Adrenal gland (tissue), 12 donors: Measurements from ENCODE around the gene CCAR1. TPM values are rescaled to one million over a fixed set of nuclear protein-coding genes. Genes with fewer than 3 reads are reported as not detected.
"Not testable (repeated sequence)": the region's sequence is repeated elsewhere in the genome, so short reads cannot be mapped to it uniquely, and the experiment has no call there.

ENCODE experiments used
- DNase-seq, 7 donors: peaks; one replicate each; pipeline ENCODE4 v3.0.0-alpha.2; 2019 to 2020
- H3K27ac ChIP-seq, 5 donors: fragments of 200-600 bp; sonication (generic) in 4 of 5; 1 replicate in 3 of 5; 2 replicates in 2 of 5; pipeline versions ENCODE4 v1.5.1 to v1.8.0; 2016 to 2020; ENCODE audit warnings: mild to moderate bottlenecking in 1 of 5
- H3K27me3 ChIP-seq: fragments of 200-600 bp; 2 replicates; pipeline ENCODE4 v1.8.0; 2021
- H3K36me3 ChIP-seq, 2 donors: fragments of 200-600 bp; replicated peaks in 1 of 2; 1 replicate in 1 of 2; 2 replicates in 1 of 2; pipeline versions ENCODE4 v1.5.1 to v1.8.0; 2018 to 2022
- H3K4me1 ChIP-seq, 2 donors: fragments of 200-600 bp; replicated peaks in 1 of 2; 1 replicate in 1 of 2; 2 replicates in 1 of 2; pipeline versions ENCODE4 v1.5.1 to v1.8.0; 2018 to 2021
- H3K4me3 ChIP-seq, 4 donors: fragments of 200-600 bp; sonication (generic) in 3 of 4; one replicate each; pipeline ENCODE4 v1.5.1; 2016 to 2018
- H3K9me3 ChIP-seq, 3 donors: fragments of 200-600 bp; sonication (generic) in 1 of 3; replicated peaks in 1 of 3; 1 replicate in 2 of 3; 2 replicates in 1 of 3; pipeline versions ENCODE4 v1.5.1 to v1.8.0; 2016 to 2021
- POLR2A ChIP-seq, 2 donors: fragments of 450-650 bp; IDR thresholded peaks; one replicate each; pipeline ENCODE4 v1.6.1; 2017; ENCODE audit warnings: antibody characterized with exemption in 2 of 2, mild to moderate bottlenecking in 2 of 2, moderate library complexity in 1 of 2
- WGBS, 4 donors: extraction: QIAGEN DNeasy Blood & Tissue Kit in 2 of 4; methylation state at CpG; one replicate each; pipeline versions ENCODE4 v1.1.5 to v1.1.7; 2013 to 2017; 5-methylcytosine and 5-hydroxymethylcytosine counted together
- intact Hi-C, 2 donors: fragments of 100-400 bp; cut with DNase I; formaldehyde crosslinking; loops; one replicate each; pipeline versions ENCODE4 v1.14.1 to v1.15.0; 2022 to 2023
- polyA plus RNA-seq, 3 donors: library from polyadenylated mRNA; stranded (reverse); fragments of 200-250 nt in 2 of 3; fragments of 350-450 nt in 1 of 3; fragmentation: Illumina TruSeq in 1 of 3; extraction: RNeasy Lipid Tissue Mini Kit (QIAGEN cat#74804) in 1 of 3; gene quantifications; one replicate each; pipeline ENCODE4 v1.2.3, GENCODE V29; 2013 to 2014
- total RNA-seq, 9 donors: library from RNA; depleted of rRNA in 4 of 9; stranded (reverse); fragments of >200 nt in 4 of 9; fragments of 120-200 nt in 1 of 9; fragmentation: NEBNext Ultra II Directional in 1 of 9; extraction: Animal tissue kit (Norgen Biotek cat#: 25700) in 1 of 9; gene quantifications; one replicate each; pipeline versions ENCODE4 v1.1.0 to v1.2.4, GENCODE V29; 2013 to 2023
- TF ChIP-seq, protein P1 (sequence below), 6 experiments: fragments of 450-650 bp in 4 of 6; fragments of 200-600 bp in 2 of 6; sonication (generic) in 1 of 6; IDR thresholded peaks; 1 replicate in 5 of 6; 2 replicates in 1 of 6; pipeline versions ENCODE4 v1.5.1 to v1.8.0; 2016 to 2021; ENCODE audit warnings: antibody characterized with exemption in 6 of 6, mild to moderate bottlenecking in 2 of 6, moderate library complexity in 1 of 6
- donor health status: healthy with polysubstance abuse.
- donor health status: Bipolar disorder and iron deficiency.
- donor health status: DM: yes; HTN: yes; CAD: no.
- donor health status: DM: no; HTN: no; CAD: no.
- donor health status: DM: no; HTN: no; CAD: no.
- donor health status: DM: yes; HTN: yes; CAD: no.

The CCAR1 gene
- total and polyA plus RNA-seq, 12 donors, result 26.0 to 102 (median 60.6) TPM

DNA sequence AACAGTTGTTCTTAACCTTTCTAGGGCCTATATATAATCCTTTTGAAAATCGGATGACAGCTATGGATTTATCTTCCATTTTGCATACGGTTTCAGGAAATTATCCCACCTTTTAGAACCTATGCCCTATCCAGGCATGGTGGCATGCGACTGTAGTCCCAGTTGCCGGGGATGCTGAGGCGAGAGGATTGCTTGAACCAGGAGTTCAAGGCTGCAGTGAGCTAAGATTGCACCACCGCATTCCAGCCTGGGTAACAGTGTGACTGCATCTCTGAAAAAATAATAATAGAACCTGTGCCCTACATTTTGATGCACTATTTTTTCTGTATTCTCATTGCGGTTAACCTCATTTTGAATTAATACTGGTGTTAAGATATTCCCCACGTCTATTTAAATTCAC lies 11.6 kb downstream of the CCAR1 start:
- TF ChIP-seq POLR2A (IDR thresholded peaks at IDR 0.05), result no peak
- TF ChIP-seq, protein P1, sequence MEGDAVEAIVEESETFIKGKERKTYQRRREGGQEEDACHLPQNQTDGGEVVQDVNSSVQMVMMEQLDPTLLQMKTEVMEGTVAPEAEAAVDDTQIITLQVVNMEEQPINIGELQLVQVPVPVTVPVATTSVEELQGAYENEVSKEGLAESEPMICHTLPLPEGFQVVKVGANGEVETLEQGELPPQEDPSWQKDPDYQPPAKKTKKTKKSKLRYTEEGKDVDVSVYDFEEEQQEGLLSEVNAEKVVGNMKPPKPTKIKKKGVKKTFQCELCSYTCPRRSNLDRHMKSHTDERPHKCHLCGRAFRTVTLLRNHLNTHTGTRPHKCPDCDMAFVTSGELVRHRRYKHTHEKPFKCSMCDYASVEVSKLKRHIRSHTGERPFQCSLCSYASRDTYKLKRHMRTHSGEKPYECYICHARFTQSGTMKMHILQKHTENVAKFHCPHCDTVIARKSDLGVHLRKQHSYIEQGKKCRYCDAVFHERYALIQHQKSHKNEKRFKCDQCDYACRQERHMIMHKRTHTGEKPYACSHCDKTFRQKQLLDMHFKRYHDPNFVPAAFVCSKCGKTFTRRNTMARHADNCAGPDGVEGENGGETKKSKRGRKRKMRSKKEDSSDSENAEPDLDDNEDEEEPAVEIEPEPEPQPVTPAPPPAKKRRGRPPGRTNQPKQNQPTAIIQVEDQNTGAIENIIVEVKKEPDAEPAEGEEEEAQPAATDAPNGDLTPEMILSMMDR (IDR thresholded peaks at IDR 0.05), result no peak
- Histone ChIP-seq H3K9me3 (no peaks in the 10 kb centered on the region), H3K27ac (no peak overlapping the region), H3K36me3 (peaks cover 0 to 72% of the 10 kb centered on the region in 2 donors), H3K4me1 (no peaks in the 10 kb centered on the region), H3K4me3 (no peak overlapping the region), H3K27me3 (no peaks in the 10 kb centered on the region)
- peak in 4 of 7 donors; percentile 40 to 58 (median 54) for DNase-seq
- intact Hi-C loops, result no loop called here
- WGBS, 4 donors, result 64 to 82% (median 71%) methylated on average over 8 of the region's 8 CpGs

GRCh38 chr10:68734349-68734748 lies 13.3 kb downstream of the CCAR1 start:
- no peak for TF ChIP-seq POLR2A (IDR thresholded peaks at IDR 0.05)
- TF ChIP-seq, protein P1 (IDR thresholded peaks at IDR 0.05), result no peak
- DNase-seq, result no peak
- H3K27me3 ChIP-seq, result no peaks in the 10 kb centered on the region
- no peaks in the 10 kb centered on the region for H3K9me3 ChIP-seq
- H3K4me1 ChIP-seq, result no peaks in the 10 kb centered on the region
- 90 to 95% (median 92%) methylated on average over 7 of the region's 7 CpGs for WGBS, 4 donors
- peaks cover 0 to 76% of the 10 kb centered on the region in 2 donors for H3K36me3 ChIP-seq
- no peak overlapping the region for H3K4me3 ChIP-seq
- H3K27ac ChIP-seq, result no peak overlapping the region
- intact Hi-C loops, result no loop called here

GRCh38 chr10:68735119-68735518 lies 14.1 kb downstream of the CCAR1 start:
- H3K4me3 ChIP-seq, result no peak overlapping the region
- DNase-seq, result no peak
- H3K9me3 ChIP-seq, result no peaks in the 10 kb centered on the region
- TF ChIP-seq, protein P1 (IDR thresholded peaks at IDR 0.05), result no peak
- no peak for TF ChIP-seq POLR2A (IDR thresholded peaks at IDR 0.05)
- no peak overlapping the region for H3K27ac ChIP-seq
- H3K36me3 ChIP-seq, result peaks cover 0 to 78% of the 10 kb centered on the region in 2 donors
- no peaks in the 10 kb centered on the region for H3K4me1 ChIP-seq
- 72 to 80% (median 78%) methylated on average over 6 of the region's 6 CpGs for whole genome bisulfite sequencing, 4 donors
- intact Hi-C loops, result no loop called here
- H3K27me3 ChIP-seq, result no peaks in the 10 kb centered on the region

DNA sequence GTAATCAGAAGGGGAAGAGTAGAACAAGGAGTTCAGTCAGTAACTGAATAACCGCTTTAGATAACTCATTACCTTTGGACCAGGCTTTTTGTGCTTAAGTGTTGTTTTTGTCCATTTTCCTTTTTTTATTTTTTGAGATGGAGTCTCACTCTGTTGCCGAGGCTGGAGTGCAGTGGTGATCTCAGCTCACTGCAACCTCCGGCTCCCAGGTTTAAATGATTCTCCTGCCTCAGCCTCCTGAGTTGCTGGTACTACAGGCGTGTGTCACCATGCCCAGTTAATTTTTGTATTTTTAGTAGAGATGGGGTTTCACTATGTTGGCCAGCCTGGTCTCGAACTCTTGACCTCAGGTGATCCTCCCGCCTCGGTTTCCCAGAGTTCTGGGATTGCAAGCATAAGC lies 14.7 kb downstream of the CCAR1 start:
- not testable (repeated sequence) for H3K9me3 ChIP-seq
- H3K36me3 ChIP-seq, result peaks cover 0 to 77% of the 10 kb centered on the region in 2 donors

DNA sequence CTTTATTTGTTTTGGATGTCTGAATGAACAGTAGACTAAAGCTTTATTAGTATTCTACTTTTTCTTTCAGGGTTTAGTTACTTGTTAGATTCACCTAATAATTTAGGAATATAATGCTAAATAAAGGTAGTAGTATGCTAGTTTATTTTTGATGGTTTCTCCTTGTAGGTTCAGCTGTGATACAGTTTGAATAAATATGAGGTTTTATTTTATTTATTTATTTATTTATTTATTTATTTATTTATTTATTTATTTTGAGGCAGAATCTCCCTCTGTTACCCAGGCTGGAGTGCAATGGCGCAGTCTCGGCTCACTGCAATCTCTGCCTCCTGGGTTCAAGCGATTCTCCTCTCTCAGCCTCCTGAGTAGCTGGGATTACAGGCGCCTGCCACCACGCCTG lies 19.6 kb downstream of the CCAR1 start:
- not testable (repeated sequence) for H3K27ac ChIP-seq, H3K9me3 ChIP-seq, H3K4me3 ChIP-seq, H3K27me3 ChIP-seq, DNase-seq, H3K4me1 ChIP-seq
- intact Hi-C loops, result loop anchor here in 1 of 2 donors (10.0 kb wide), 1 partner anchor 234 kb away; no protein-coding TSS in a partner anchor
- 93 to 99% (median 98%) methylated on average over 5 of the region's 5 CpGs for WGBS, 4 donors
- H3K36me3 ChIP-seq, result peaks cover 0 to 92% of the 10 kb centered on the region in 2 donors

More for the DNA sequence above, 14.7 kb downstream of the CCAR1 start:
- intact Hi-C loops, H3K27me3 ChIP-seq, H3K4me3 ChIP-seq, DNase-seq, H3K4me1 ChIP-seq, H3K27ac ChIP-seq: not testable (repeated sequence)
- WGBS, 4 donors, result 82 to 97% (median 91%) methylated on average over 6 to 7 of the region's 7 CpGs
